H1 (cell line): ENCODE data around the gene MAST1. TPM values are rescaled to one million over a fixed set of nuclear protein-coding genes. Genes with fewer than 3 reads are reported as not detected.

ENCODE experiments used
- ATF3 ChIP-seq: IDR thresholded peaks from 2 replicates; pipeline ENCODE4 v1.6.1; 2011; ENCODE audit warnings: low read depth, mild to moderate bottlenecking, low read length; ENCODE audit not compliant: insufficient read depth
- BRCA1 ChIP-seq: IDR thresholded peaks from 2 replicates; pipeline ENCODE4 v1.6.1; 2012; ENCODE audit warnings: low read depth, low read length, improper control_type of control experiment
- CHD2 ChIP-seq: IDR thresholded peaks from 2 replicates; pipeline ENCODE4 v1.6.1; 2012; ENCODE audit warnings: low read length, improper control_type of control experiment
- HDAC6 ChIP-seq: IDR thresholded peaks from one replicate; pipeline ENCODE4 v1.7.1; 2012; ENCODE audit warnings: low read depth, mild to moderate bottlenecking, inconsistent platforms, low read length, moderate library complexity
- POLR2A ChIP-seq, 2 experiments: IDR thresholded peaks; 1 replicate in 1 of 2; 2 replicates in 1 of 2; pipeline ENCODE4 v1.6.1; 2011; ENCODE audit warnings: low read depth in 2 of 2, low read length in 2 of 2, mild to moderate bottlenecking in 2 of 2; ENCODE audit errors: control extremely low read depth in 1 of 2
- RAD21 ChIP-seq, 2 experiments: IDR thresholded peaks in 1 of 2; conservative IDR thresholded peaks in 1 of 2; 2 replicates each; pipeline ENCODE4 v1.6.1; 2011; ENCODE audit warnings: low read depth in 2 of 2, low read length in 2 of 2, improper control_type of control experiment in 1 of 2, inconsistent platforms in 1 of 2, mild to moderate bottlenecking in 1 of 2, moderate library complexity in 1 of 2
- RFX5 ChIP-seq: IDR thresholded peaks from 2 replicates; pipeline ENCODE4 v1.6.1; 2011; ENCODE audit warnings: low read depth, low read length, improper control_type of control experiment, borderline replicate concordance
- SAP30 ChIP-seq: fragments of 300-600 bp; sonication (generic); IDR thresholded peaks from 2 replicates; pipeline ENCODE4 v1.7.1; 2012; ENCODE audit warnings: low read length, moderate library complexity, mild to moderate bottlenecking, inconsistent platforms; ENCODE audit not compliant: insufficient read depth, insufficient replicate concordance
- SP1 ChIP-seq: IDR thresholded peaks from 2 replicates; pipeline ENCODE4 v1.6.1; 2011; ENCODE audit warnings: low read depth, low read length
- SP2 ChIP-seq: IDR thresholded peaks from 2 replicates; pipeline ENCODE4 v1.6.1; 2012; ENCODE audit warnings: mild to moderate bottlenecking, low read length, inconsistent platforms
- SP4 ChIP-seq: IDR thresholded peaks from 2 replicates; pipeline ENCODE4 v1.6.1; 2012; ENCODE audit warnings: low read length, inconsistent platforms
- SRF ChIP-seq: IDR thresholded peaks from 2 replicates; pipeline ENCODE4 v1.6.1; 2011; ENCODE audit warnings: mild to moderate bottlenecking, low read depth, low read length, moderate library complexity
- SUZ12 ChIP-seq: fragments of 200-600 bp; sonication (generic); IDR thresholded peaks from 2 replicates; pipeline ENCODE4 v1.6.1; 2012; ENCODE audit warnings: mild to moderate bottlenecking, inconsistent platforms, low read length, moderate library complexity, mixed read lengths
- TAF1 ChIP-seq: IDR thresholded peaks from 2 replicates; pipeline ENCODE4 v1.6.1; 2011; ENCODE audit warnings: mild to moderate bottlenecking, low read depth, low read length
- TBP ChIP-seq: IDR thresholded peaks from 2 replicates; pipeline ENCODE4 v1.6.1; 2011; ENCODE audit warnings: low read depth, low read length, improper control_type of control experiment
- TCF12 ChIP-seq: IDR thresholded peaks from 2 replicates; pipeline ENCODE4 v1.6.1; 2011; ENCODE audit warnings: low read depth, mild to moderate bottlenecking, low read length
- TEAD4 ChIP-seq: IDR thresholded peaks from 2 replicates; pipeline ENCODE4 v1.6.1; 2012; ENCODE audit warnings: low read depth, low read length, inconsistent platforms, mixed read lengths
- ZNF274 ChIP-seq: IDR thresholded peaks from 2 replicates; pipeline ENCODE4 v1.7.0; 2012; ENCODE audit warnings: low read length, borderline replicate concordance; ENCODE audit errors: extremely low read depth
- polyA plus RNA-seq, 7 experiments: library from polyadenylated mRNA; depleted of rRNA in 3 of 7; stranded (reverse) in 5 of 7; unstranded in 2 of 7; fragments of >200 nt in 5 of 7; fragments of 200-250 nt in 2 of 7; gene quantifications; 1 replicate in 5 of 7; 2 replicates in 1 of 7; 4 replicates in 1 of 7; pipeline versions ENCODE4 v1.2.1 to v1.2.3, GENCODE V29; 2011 to 2013; ENCODE audit warnings: missing spikeins in 2 of 7, mixed read lengths in 2 of 7
- total RNA-seq: library from RNA; stranded (reverse); fragmentation: NEBNext Ultra II Directional; extraction: Animal tissue kit (Norgen Biotek cat#: 25700); gene quantifications from 2 replicates; pipeline ENCODE4 v1.2.1, GENCODE V29; 2021
- TF ChIP-seq, protein P1 (sequence below): IDR thresholded peaks from 2 replicates; pipeline ENCODE4 v1.6.1; 2011; ENCODE audit warnings: low read length, improper control_type of control experiment
- TF ChIP-seq, protein P2 (sequence below): IDR thresholded peaks from 2 replicates; pipeline ENCODE4 v1.6.1; 2012; ENCODE audit warnings: inconsistent platforms

Gene MAST1
- total and polyA plus RNA-seq, 2 of the 8 experiments (the other 6 are each of a cell fraction or from before 2014, with no cell fraction given), result 15.6 to 28.3 TPM

GRCh38 chr19:12881172-12881808, 43.0 kb downstream of the MAST1 start, which contains the start of gene DNASE2 (continued):
- TF ChIP-seq, protein P1, sequence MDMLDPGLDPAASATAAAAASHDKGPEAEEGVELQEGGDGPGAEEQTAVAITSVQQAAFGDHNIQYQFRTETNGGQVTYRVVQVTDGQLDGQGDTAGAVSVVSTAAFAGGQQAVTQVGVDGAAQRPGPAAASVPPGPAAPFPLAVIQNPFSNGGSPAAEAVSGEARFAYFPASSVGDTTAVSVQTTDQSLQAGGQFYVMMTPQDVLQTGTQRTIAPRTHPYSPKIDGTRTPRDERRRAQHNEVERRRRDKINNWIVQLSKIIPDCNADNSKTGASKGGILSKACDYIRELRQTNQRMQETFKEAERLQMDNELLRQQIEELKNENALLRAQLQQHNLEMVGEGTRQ, result no peak
- TF ChIP-seq SP1 (peak; percentile 41; the same call in 1 of the 2 replicates), TBP (peak; percentile 69), SP4 (no peak), TEAD4 (no peak), TCF12 (no peak), SRF (no peak), ATF3 (no peak), RFX5 (no peak), CHD2 (no peak), ZNF274 (no peak), SAP30 (no peak), TAF1 (peak; percentile 71), BRCA1 (no peak), RAD21 (IDR thresholded peaks at IDR 0.05 in 1 of 2, conservative IDR thresholded peaks at IDR 0.05 in 1 of 2; ENCODE audit: low read depth in 2 of 2, low read length in 2 of 2) (no peak), SP2 (no peak), POLR2A (IDR thresholded peaks at IDR 0.05; ENCODE audit: control extremely low read depth in 1 of 2, low read depth in 2 of 2, low read length in 2 of 2) (peak in 1 of 2 experiments; percentile 78; a peak in 2 of 3 replicates), SUZ12 (no peak), HDAC6 (no peak)
- TF ChIP-seq, protein P2, sequence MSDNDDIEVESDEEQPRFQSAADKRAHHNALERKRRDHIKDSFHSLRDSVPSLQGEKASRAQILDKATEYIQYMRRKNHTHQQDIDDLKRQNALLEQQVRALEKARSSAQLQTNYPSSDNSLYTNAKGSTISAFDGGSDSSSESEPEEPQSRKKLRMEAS, result peak; percentile 52
